Esophagus muscularis mucosa (tissue), 4 donors: ENCODE measurements around the gene ATG4D. TPM values are rescaled to one million over a fixed set of nuclear protein-coding genes. Genes with fewer than 3 reads are reported as not detected.

Experiments
- DNase-seq: peaks from one replicate; pipeline ENCODE4 v3.0.0-alpha.2; 2017; ENCODE audit errors: extremely low spot score
- H3K27ac ChIP-seq, 4 donors: fragments of 200-600 bp; sonication (generic); replicated peaks in 1 of 4; 1 replicate in 3 of 4; 2 replicates in 1 of 4; pipeline ENCODE4 v1.5.1; 2016 to 2019; ENCODE audit warnings: mild to moderate bottlenecking in 1 of 4
- H3K27me3 ChIP-seq, 4 donors: fragments of 200-600 bp; sonication (generic); one replicate each; pipeline versions ENCODE4 v1.5.1 to v1.6.0; 2016 to 2019
- H3K36me3 ChIP-seq, 4 donors: fragments of 200-600 bp; sonication (generic); one replicate each; pipeline ENCODE4 v1.5.1; 2016 to 2019
- H3K4me1 ChIP-seq, 4 donors: fragments of 200-600 bp; sonication (generic); one replicate each; pipeline ENCODE4 v1.5.1; 2016 to 2019
- H3K4me3 ChIP-seq, 4 donors: fragments of 200-600 bp; sonication (generic); 1 replicate in 2 of 4; 2 replicates in 2 of 4; pipeline ENCODE4 v1.5.1; 2016 to 2019; ENCODE audit warnings: mild to moderate bottlenecking in 4 of 4, moderate library complexity in 1 of 4
- H3K9me3 ChIP-seq, 4 donors: fragments of 200-600 bp; sonication (generic); 1 replicate in 3 of 4; 2 replicates in 1 of 4; pipeline ENCODE4 v1.5.1; 2016 to 2019
- EP300 ChIP-seq: sonication (generic); formaldehyde crosslinking; IDR thresholded peaks from one replicate; pipeline ENCODE4 v1.6.1; 2017; ENCODE audit warnings: antibody characterized with exemption
- POLR2A ChIP-seq: fragments of 450-650 bp; IDR thresholded peaks from one replicate; pipeline ENCODE4 v1.6.1; 2017; ENCODE audit warnings: antibody characterized with exemption, moderate library complexity, mild to moderate bottlenecking, low read depth
- POLR2AphosphoS5 ChIP-seq, 2 donors: sonication (generic); formaldehyde crosslinking; IDR thresholded peaks; one replicate each; pipeline ENCODE4 v1.6.1; 2017; ENCODE audit warnings: antibody characterized with exemption in 2 of 2
- WGBS: methylation state at CpG from one replicate; pipeline ENCODE4 v1.1.5; 2018; 5-methylcytosine and 5-hydroxymethylcytosine counted together
- intact Hi-C: fragments of 100-400 bp; cut with DNase I; formaldehyde crosslinking; loops from one replicate; pipeline ENCODE4 v1.15.1; 2023
- total RNA-seq, 4 donors: library from RNA; depleted of rRNA; stranded (reverse); fragments of >200 nt; gene quantifications; one replicate each; pipeline versions ENCODE4 v1.1.0 to v1.2.1, GENCODE V29; 2016
- TF ChIP-seq, protein P1 (sequence below), 3 experiments: fragments of 200-600 bp in 2 of 3; fragments of 450-650 bp in 1 of 3; sonication (generic) in 2 of 3; IDR thresholded peaks; one replicate each; pipeline ENCODE4 v1.5.1; 2017 to 2019; ENCODE audit warnings: antibody characterized with exemption in 3 of 3, mild to moderate bottlenecking in 2 of 3, moderate library complexity in 1 of 3

The ATG4D gene
- total RNA-seq, 4 donors from 2014 or later, result 18.2 to 44.1 (median 29.7) TPM

DNA sequence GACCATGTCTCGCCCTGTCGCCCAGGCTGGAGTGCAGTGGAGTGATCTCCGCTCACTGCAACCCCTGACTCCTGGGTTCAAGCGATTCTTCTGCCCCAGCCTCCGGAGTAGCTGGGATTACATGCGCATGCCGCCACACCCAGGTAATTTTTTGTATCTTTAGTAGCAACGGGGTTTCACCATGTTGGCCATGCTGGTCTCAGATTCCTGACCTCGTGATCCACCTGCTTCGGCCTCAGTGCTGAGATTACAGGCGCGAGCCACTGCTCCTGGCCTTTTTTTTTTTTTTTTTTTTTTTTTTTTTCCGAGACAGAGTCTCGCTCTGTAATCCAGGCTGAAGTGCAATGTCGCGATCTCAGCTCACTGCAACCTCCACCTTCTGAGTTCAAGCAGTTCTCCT, 35.7 kb upstream of the ATG4D start:
- H3K27ac ChIP-seq, result no peak overlapping the region
- H3K9me3 ChIP-seq, result no peaks in the 10 kb centered on the region
- no peaks in the 10 kb centered on the region for H3K36me3 ChIP-seq
- intact Hi-C loops, result no loop called here
- peaks cover 0 to 47% (median 7%) of the 10 kb centered on the region in 4 donors for H3K27me3 ChIP-seq
- TF ChIP-seq POLR2AphosphoS5 (IDR thresholded peaks at IDR 0.05) (no peak), POLR2A (no peak), EP300 (no peak)
- TF ChIP-seq, protein P1, sequence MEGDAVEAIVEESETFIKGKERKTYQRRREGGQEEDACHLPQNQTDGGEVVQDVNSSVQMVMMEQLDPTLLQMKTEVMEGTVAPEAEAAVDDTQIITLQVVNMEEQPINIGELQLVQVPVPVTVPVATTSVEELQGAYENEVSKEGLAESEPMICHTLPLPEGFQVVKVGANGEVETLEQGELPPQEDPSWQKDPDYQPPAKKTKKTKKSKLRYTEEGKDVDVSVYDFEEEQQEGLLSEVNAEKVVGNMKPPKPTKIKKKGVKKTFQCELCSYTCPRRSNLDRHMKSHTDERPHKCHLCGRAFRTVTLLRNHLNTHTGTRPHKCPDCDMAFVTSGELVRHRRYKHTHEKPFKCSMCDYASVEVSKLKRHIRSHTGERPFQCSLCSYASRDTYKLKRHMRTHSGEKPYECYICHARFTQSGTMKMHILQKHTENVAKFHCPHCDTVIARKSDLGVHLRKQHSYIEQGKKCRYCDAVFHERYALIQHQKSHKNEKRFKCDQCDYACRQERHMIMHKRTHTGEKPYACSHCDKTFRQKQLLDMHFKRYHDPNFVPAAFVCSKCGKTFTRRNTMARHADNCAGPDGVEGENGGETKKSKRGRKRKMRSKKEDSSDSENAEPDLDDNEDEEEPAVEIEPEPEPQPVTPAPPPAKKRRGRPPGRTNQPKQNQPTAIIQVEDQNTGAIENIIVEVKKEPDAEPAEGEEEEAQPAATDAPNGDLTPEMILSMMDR (IDR thresholded peaks at IDR 0.05), result no peak
- 84% methylated on average over 16 of the region's 16 CpGs for WGBS
- no peak overlapping the region for H3K4me3 ChIP-seq
- no peak for DNase-seq
- peaks cover 6 to 18% (median 12%) of the 10 kb centered on the region in 4 donors for H3K4me1 ChIP-seq

DNA sequence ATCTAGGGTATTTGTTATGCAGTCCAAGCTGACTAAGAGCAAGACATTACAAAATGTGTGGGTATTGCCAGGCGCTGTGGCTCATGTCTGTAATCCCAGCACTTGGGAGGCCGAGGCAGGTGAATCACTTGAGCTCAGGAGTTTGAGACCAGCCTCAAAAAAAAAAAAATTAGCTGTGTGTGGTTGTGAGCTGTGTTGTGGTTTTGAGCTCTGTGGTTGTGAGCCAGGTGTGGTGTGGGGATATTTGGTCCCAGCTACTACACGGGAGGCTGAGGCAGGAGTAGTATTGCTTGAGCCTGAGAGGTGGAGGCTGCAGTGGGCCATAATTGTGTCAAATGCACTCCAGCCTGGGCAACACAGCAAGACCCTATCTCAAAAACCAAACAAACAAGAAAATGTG, 35.0 kb upstream of the ATG4D start:
- no peaks in the 10 kb centered on the region for H3K36me3 ChIP-seq
- peaks cover 3 to 13% (median 7%) of the 10 kb centered on the region in 4 donors for H3K4me1 ChIP-seq
- 82% methylated on average over 3 of the region's 3 CpGs for WGBS
- H3K27me3 ChIP-seq, result peaks cover 0 to 54% (median 13%) of the 10 kb centered on the region in 4 donors
- TF ChIP-seq POLR2A (no peak), EP300 (no peak), POLR2AphosphoS5 (IDR thresholded peaks at IDR 0.05) (no peak)
- TF ChIP-seq, protein P1 (IDR thresholded peaks at IDR 0.05), result no peak
- no peaks in the 10 kb centered on the region for H3K9me3 ChIP-seq
- DNase-seq, result no peak
- no peak overlapping the region for H3K27ac ChIP-seq
- no peak overlapping the region for H3K4me3 ChIP-seq
- intact Hi-C loops, result no loop called here

DNA sequence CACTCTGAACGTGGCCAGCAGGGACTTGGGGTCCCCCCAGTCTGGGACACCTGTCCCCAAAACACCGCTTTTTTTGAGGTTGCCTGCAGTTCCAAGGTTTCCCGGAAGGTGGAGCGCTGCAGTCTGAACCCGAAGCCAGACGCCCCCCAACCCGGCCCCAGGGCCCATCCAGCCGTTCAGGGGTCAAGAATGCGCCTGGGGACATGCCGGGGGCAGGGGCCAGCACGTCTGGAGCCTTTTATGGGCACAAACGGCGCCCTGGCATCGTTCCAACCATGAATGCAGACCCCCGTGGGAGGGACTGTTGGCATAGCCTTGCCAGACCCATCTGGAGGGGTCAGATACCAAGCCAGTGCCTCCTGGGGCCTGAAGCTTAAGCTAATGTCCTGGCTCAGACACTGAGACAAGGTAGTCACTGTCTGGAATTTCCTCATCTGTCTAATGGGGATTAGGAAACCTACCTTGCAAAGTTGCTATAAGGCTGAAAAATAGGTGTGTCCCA, 33.4 kb upstream of the ATG4D start:
- intact Hi-C loops, result no loop called here
- Histone ChIP-seq H3K4me3 (no peak overlapping the region), H3K4me1 (peaks cover 3 to 21% (median 14%) of the 10 kb centered on the region in 4 donors), H3K9me3 (no peaks in the 10 kb centered on the region), H3K36me3 (no peaks in the 10 kb centered on the region), H3K27ac (no peak overlapping the region), H3K27me3 (peaks cover 0 to 70% (median 30%) of the 10 kb centered on the region in 4 donors)
- no peak for DNase-seq
- TF ChIP-seq POLR2AphosphoS5 (IDR thresholded peaks at IDR 0.05) (no peak), POLR2A (no peak)
- TF ChIP-seq, protein P1 (IDR thresholded peaks at IDR 0.05), result peak; percentile 23 to 57 (median 38)
- 4% methylated on average over 4 of the region's 15 CpGs for WGBS

- Histone ChIP-seq H3K27me3 (peaks cover 3 to 99% (median 50%) of the 10 kb centered on the region in 4 donors), H3K9me3 (no peaks in the 10 kb centered on the region), H3K4me1 (peaks cover 17 to 33% (median 23%) of the 10 kb centered on the region in 4 donors), H3K36me3 (no peaks in the 10 kb centered on the region), H3K4me3 (no peak overlapping the region), H3K27ac (no peak overlapping the region)
- no peak for DNase-seq
- intact Hi-C loops, result no loop called here
- no peak for TF ChIP-seq EP300
- TF ChIP-seq POLR2A, result no peak
- no peak for TF ChIP-seq POLR2AphosphoS5 (IDR thresholded peaks at IDR 0.05)
- TF ChIP-seq, protein P1 (IDR thresholded peaks at IDR 0.05), result no peak
- 81% methylated on average over 7 of the region's 7 CpGs for WGBS
Observed at GRCh38 chr19:10513223-10513622, 30.5 kb upstream of the ATG4D start.
